IPS-NIHi7 (cell line): ENCODE measurements around the gene TARDBP.
A peak's percentile ranks its signal among the peaks of the same experiment; 100 is the strongest.
"Not testable (repeated sequence)": the region's sequence is repeated elsewhere in the genome, so short reads cannot be mapped to it uniquely, and the experiment has no call there.

Experiments used
- DNase-seq: peaks from one replicate; pipeline ENCODE4 v3.0.0; 2012; ENCODE audit warnings: mixed read lengths; ENCODE audit errors: extremely low spot score

TARDBP gene

DNA sequence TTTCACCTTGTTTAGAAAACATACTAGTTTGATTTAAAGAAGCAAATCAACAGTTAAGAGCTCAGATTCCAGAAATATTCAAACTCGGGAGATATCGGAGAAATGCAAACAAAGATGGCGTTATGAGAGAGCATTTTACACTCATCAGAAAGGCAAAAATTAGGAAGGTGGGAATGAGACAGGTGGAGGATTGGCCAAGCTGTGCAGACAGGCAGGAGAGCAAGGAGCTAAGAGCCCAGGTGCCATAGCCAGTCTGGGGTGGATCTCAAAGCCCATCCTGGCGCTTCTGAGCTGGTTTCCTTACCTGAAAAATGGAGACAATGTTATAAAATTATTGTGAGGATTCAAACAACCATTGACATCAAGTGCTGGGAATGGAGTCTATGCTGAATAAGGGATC, 19.6 kb upstream of the TARDBP start:
- no peak for DNase-seq

DNA sequence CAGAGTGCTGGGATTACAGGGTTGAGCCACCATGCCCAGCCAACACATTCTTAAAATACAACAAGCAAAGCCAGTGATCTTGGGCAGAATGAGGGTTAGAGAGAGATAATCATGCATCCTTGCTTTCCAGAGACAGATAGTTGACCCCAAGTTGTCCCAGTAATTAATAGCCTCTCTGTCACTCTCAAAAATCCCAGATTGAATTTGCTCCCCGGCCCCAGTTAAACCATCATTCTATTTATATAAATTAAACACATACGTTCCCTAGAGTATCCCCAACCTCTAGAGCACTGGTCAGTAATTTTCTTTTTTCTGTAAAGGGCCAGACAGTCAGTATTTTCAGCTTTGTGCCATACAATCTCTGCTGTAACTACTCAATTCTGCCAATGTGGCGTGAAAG, 16.4 kb upstream of the TARDBP start:
- DNase-seq: no peak

DNA sequence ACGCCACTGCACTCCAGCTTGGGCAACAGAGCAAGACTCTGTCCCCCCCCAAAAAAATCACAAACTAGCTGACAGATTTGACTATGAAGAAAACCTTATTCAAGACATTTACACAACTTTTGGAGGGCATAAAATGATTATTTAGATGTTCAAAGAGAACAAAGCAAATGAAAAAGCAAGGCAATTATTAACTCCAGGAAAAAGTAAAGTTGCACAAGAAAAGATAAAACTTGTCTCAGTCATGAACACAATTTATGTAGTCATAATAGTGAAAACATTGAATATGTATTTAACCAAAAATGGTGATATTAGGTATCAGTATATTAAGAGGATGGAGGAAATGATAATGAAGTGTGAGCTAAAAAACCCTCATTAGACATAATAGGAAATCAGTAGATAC, 11.9 kb upstream of the TARDBP start:
- DNase-seq: no peak

DNA sequence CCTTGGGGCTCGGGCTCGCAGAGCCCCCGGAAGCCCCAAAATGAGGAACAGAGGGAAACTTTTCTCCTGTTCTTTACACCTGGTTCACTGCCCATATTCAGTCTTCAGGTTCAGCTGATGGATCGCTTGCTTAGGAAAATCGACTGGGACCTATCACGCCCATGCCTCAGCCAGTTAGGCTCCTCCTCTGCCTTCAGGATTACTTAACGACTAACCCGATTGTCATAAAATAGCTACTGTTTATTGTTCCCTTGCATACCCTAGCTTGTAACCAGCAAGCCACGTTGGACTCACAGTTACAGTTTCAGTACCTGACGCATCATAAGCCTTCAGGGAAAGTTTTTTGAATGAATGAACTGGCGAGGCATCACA, 692 bp downstream of the TARDBP start:
- no peak for DNase-seq

DNA sequence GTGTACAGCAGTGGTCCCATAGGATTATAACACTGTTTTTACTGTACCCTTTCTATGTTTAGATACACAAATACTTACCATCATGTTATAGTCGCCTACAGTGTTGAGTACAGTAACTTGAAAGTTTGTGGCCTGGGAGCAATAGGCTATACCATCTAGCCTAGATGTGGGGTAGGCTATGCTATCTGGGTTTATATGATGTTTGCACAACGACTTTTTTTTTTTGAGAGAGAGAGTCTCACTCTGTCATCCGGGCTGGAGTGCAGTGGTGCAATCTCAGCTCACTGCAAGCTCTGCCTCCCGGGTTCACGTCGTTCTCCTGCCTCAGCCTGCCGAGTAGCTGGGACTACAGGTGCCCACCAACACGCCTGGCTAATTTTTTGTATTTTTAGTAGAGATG, 6.9 kb downstream of the TARDBP start:
- DNase-seq: not testable (repeated sequence)

DNA sequence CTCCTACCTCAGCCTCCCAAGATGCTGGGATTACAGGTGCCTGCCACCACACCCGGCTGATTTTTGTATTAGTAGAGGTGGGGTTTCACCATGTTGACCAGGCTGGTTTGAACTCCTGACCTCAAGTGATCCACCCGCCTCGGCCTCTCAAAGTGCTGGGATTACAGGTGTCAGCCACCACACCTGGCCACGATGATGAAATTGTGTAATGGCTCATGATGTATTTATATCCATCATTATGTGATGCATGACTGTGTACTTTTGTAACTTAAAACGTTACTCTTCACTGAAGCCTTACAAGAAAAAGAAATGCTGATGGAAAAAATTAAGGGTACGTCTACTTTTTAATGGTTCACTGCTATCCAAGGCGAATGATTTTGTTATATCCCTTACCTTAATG, 7.5 kb downstream of the TARDBP start:
- no peak for DNase-seq

DNA sequence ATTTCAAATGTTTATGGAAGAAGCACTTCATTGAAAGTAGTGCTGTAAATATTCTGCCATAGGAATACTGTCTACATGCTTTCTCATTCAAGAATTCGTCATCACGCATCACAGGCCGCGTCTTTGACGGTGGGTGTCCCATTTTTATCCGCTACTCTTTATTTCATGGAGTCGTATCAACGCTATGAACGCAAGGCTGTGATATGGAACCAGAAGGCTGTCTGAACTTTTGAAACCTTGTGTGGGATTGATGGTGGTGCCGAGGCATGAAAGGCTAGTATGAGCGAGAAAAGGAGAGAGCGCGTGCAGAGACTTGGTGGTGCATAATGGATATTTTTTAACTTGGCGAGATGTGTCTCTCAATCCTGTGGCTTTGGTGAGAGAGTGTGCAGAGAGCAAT, 10.7 kb downstream of the TARDBP start:
- no peak for DNase-seq

DNA sequence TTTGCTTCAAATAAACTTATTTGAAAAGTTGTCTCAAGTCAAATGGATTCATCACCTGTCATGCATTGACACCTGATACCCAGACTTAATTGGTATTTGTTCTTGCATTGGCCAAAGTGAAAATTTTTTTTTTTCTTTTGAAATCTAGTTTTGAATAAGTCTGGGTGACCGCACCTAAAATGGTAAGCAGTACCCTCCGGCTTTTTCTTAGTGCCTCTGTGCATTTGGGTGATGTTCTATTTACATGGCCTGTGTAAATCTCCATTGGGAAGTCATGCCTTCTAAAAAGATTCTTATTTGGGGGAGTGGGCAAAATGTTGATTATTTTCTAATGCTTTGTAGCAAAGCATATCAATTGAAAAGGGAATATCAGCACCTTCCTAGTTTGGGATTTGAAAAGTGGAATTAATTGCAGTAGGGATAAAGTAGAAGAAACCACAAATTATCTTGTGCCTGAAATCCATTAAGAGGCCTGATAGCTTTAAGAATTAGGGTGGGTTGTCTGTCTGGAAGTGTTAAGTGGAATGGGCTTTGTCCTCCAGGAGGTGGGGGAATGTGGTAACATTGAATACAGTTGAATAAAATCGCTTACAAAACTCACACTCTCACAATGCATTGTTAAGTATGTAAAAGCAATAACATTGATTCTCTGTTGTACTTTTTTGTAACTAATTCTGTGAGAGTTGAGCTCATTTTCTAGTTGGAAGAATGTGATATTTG, 11.9 kb downstream of the TARDBP start:
- DNase-seq: no peak

DNA sequence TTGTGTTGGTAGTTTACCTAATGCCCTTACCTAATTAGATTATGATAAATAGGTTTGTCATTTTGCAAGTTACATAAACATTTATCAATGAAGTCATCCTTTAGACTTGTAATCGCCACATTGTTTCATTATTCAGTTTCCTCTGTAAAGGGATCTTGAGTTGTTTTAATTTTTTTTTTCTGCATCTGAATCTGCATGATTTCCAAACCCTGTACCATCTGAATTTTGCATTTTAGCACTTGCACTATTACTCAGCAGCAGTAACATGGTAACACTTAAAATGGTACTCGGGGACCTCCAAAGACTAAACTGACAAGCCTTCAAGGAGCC, 12.4 kb downstream of the TARDBP start:
- no peak for DNase-seq

DNA sequence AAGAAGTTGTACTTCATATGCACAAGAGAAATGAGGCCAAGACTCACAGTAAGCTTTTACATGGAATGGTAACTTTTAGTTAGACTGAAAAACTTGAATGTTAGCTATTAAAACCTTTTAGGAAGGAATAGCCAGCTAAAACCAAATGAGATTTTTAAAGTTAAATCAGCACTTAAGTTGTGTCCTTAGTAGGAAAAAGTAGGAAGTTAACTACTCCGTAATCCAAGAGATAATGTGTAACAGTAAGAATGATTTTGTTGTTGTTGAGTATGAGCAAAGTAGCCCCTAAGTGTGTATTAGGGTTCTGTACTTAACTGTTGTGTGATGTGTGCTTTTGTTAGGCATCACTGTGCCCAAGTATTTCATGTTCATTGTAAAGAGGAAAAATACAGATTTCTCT, 13.2 kb downstream of the TARDBP start:
- no peak for DNase-seq

DNA sequence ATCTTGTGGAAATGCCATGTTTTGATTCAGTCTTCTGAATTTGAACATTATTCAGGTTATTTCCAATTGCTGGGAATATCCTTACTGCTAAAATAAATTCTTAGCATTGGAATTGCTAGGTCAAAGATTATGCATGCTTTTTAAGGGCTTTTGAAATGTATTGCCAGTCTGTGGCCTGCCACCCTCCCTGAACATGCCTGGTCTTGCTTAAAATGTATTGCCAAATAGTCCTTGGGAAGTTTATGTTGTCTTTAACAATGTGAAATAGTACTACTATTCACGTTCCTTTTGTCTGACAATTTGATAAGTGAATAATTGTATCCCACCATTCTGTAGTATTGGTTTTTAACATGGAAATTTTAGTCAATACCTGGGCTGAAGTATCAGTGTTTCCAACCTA, 13.6 kb downstream of the TARDBP start:
- no peak for DNase-seq

DNA sequence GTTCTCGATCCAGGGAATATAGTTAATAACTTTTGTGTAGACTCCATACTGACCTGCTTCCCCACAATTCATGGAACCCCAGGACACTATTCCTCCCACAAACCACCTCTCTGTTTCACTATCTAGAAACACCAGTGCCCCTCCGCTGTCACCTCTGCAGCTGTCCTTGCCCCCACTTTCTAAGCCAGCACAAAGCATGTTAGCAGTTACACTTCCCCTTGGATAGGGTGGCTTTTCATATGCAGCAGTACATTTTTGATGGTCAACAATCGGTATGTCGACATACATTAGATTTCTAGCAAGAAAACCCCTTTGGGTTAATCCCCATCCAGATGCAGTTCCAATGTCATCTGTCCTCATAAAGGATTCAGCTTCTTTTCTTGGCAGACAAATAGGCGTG, 14.4 kb downstream of the TARDBP start:
- DNase-seq: no peak

DNA sequence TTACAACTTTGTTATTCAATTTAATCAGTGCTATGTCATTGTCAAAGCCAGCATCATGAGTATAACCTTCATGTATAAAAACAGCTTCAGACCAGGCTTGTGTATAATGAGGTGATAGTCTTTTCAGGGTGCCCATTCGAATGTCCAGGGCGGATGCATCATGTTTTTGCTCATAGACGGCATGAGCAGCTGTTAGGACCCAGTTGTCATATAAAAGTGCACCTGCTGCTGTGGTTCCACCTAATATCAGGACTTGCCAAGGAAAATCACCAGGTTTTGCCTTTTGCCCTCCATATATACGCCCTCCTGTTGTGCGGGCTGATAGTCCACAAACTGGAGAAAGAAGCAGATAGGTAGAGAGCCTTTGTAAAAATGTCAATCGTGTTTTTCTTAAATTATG, 14.9 kb downstream of the TARDBP start:
- DNase-seq: no peak

DNA sequence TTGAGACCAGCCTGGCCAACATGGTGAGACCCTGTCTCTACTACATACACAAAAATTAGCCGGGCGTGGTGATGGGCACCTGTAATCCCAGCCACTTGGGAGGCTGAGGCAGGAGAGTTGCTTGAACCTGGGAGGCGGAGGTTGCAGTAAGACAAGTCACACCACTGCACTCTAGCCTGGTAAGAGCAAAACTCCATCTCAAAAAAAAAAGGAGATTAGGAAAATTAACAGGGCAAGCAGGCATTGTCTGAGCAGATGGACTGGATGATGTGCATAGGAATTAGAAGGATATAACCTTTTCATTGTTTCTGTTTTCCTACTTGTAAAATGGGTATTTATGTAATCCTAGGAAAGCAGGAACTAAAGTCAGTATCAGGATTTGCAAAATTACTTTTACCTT, 15.6 kb downstream of the TARDBP start:
- no peak for DNase-seq

DNA sequence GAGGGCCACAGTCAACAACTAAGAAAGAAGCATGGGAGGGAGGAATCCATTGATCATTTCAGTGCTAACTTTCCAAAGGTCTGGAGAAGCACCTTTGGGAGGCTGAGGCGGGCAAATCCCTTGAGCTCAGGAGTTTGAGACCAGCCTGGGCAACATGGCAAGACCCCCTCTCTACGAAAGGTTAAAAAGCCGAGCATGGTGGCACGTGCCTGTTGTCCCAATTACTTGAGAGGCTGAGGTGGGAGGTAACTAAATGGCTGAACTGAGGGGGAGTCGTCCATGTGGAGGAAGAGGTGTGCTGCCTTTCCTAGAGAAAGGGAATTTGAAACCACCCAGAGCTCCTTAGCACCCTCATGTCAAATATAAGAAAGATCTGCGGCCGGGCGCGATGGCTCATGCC, 18.4 kb downstream of the TARDBP start:
- no peak for DNase-seq

DNA sequence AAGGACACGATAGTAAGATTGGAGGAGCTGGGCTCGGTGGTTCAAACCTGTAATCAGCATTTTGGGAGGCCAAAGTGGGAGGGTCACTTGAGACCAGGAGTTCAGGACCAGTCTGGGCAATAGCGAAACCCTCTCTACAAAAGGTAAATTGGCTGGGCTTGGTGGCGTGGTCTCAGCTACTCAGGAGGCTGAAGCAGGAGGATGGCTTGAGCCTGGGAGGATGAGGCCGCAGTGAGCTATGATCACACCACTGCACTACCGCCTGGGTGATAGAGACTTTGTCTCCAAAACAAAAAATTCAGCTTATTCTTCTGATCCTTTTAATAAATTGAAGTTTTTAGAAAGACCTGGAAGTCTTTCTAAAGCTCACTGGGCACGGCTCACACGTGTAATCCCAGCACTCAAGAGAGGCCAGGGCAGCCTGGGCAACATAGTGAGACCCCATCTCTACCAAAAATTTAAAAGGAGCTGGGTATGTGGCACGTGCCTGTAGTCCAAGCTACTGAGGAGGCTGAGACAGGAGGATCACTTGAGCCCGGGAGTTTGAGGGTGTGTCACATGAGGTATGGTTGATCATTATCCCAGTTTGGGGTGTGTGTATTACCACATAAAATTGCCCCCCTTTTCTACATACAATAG, 19.3 kb downstream of the TARDBP start:
- DNase-seq: no peak

DNA sequence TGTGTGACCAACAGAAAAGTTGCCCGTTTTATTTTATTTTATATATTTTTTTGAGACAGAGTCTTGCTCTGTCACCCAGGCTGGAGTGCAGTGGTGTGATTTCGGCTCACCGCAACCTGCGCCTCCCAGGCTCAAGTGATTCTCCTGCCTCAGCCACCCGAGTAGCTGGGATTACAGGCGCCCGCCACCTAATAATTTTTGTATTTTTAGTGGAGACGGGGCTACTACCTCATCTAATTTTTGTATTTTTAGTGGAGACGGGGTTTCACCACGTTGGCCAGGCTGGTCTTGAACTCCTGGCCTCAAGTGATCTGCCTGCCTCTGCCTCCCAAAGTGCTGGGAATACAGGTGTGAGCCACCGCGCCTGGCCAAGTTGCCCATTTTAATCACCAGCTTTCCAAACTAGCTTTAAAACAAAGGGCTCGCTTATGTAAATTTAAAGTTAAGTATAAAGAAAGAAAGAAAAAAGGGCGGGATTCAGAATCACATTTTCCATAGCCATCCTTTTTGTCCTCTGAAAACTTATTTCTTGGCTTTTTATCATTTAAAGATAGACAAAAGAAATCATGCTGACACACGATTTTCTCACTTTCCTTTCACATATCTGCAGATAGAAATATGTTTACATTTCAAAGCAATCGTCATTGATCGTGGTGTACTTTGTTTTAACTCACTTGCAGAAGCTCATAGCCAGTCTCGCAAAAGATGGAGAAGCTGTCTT, 24.7 kb downstream of the TARDBP start:
- not testable (repeated sequence) for DNase-seq

DNA sequence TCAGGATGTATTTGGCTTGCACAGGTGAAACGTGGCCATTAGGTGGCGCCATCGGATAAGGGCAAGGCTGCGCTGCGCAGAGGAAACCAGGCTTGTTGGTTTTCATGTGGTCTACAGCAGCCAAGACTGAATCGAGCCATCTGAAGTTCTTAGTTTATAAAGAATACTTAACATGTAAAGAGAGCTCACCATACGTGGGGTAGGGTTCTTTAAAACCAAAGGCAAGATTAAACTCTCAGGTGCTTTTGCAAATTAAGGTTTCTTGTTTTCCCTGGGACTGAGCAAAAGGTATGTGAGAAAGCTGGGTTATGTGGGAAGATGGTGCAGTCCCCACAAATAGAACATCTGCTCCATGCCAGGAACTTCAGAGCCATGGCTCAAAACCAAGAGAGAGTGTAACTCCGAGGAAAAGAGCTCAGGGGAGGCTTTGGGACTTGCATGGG, 25.3 kb downstream of the TARDBP start:
- peak; percentile 94 for DNase-seq

DNA sequence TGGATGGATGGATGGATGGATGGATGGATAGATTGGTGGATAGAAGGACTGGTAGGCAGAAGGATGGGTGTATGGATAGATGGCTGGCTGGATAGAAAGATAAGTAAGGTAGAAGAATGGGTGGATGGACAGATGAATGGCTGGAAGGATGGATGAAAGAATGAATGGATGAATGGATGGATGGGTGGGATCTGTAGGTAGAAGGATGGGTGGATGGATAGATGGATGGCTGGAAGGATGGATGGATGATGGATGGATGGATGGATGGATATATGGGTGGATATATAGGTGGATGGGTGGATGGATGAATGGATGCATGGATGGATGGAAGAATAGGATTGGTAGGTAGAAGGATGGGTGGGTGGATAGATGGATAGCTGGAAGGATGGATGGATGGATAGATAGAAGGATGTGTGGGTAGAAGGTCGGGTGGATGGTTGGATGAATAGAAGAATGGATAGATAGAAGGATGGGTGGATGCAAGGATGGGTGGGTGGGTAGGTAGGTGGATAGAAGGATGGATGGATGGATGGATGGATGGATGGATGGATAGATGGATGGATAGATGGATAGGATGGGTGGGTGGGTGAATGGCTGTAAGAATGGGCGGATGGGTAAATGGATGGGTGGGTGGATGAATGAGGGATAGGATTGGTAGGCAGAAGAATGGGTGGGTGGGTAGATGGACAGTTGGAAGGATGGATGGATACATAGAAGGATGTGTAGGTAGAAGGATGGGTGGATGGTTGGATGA, 27.1 kb downstream of the TARDBP start:
- DNase-seq: no peak

DNA sequence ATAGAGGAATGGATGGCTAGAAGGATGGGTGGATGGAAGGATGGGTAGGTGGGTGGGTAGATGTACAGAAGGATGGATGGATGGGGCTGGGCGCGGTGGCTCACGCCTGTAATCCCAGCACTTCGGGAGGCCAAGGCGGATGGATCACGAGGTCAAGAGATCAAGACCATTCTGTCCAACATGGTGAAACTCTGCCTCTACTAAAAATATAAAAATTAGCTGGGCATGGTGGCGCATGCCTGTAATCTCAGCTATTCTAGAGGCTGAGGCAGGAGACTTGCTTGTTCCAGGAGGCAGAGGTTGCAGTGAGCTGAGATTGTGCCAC, 27.6 kb downstream of the TARDBP start:
- not testable (repeated sequence) for DNase-seq

DNA sequence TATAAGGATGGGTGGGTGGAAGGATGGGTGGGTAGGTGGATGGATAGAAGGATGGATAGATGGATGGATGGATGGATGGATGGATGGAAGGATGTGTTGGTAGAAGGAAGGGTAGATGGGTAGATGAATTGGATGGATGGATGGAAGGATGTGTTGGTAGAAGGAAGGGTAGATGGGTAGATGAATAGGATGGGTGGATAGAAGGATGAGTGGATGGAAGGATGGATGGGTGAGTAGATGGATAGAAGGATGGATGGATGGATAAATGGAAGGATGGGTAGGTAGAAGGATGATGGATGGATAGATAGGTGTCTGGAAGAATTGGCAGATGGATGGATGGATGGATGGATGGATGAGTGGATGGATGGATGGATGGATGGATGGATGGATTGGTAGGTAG, 28.6 kb downstream of the TARDBP start:
- DNase-seq: no peak

DNA sequence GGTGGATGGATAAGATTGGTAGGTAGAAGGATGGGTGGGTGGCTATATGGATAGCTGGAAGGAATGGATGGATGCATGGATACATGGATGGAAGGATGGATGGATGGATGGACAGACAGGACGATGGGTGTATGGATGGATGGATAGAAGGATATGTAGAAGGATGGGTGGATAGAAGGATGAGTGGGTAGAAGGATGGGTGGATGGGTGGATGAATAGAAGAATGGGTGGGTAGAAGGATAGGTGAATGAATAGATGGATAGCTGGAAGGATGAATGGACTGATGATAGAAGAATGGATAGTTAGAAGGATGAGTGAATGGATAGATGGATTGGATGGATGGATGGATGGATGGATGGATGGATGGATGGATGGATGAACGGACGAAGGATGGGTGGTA, 29.6 kb downstream of the TARDBP start:
- DNase-seq: no peak
